NCI-H2227 treated with DMSO at 0.1 percent for 48 hours (cell line): ENCODE results near the gene PCTP.

Source experiments
- DNase-seq: peaks from one replicate; lab custom pipeline; 2025; lab: John Stamatoyannopoulos, UW

Gene PCTP

DNA sequence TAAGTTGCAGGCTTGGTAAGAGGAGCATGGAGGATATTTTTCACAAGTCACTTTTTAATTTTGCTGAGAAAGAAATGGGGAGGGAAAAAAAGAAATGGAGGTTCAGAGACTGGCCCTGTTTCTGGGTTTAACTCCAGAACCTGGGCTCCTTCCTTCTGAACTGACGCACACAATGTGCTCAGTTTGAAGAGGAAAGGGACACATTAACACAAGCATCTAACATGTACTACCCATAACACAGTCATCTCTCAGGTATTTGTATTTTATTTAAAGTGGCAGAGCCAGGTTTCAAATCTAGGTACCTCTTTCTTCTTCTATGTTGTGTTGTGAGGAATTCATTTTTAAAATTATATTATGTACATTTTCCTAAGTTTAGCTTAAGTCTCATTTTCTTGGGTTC, 22.9 kb upstream of the PCTP start:
- DNase-seq, result no peak

GRCh38 chr17:55728361-55728760, 22.5 kb upstream of the PCTP start:
- no peak for DNase-seq

GRCh38 chr17:55728833-55729232, 22.0 kb upstream of the PCTP start:
- DNase-seq, result no peak

- no peak for DNase-seq
These were observed 21.4 kb upstream of the PCTP start for GRCh38 chr17:55729484-55729883.

- no peak for DNase-seq
These were observed 20.5 kb upstream of the PCTP start for GRCh38 chr17:55730380-55730779.

DNA sequence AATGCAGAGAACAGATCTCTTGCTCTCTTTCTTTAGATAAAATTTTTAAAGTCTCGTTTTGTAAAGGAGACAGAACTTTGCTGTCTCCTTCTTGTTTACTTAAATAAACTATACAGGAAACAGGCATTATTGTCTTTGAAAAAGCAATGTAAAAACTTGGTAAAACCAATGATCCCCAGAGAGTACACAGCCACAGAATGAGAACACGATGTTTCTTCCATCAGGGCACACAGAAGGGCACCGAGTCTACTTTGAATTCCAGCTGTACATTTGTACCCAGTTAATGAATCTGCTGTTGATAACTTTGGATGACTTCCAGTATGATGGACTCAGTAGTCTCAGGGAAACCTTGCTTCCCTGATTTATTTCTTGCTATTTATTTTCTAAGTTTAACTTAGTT, 20.0 kb upstream of the PCTP start:
- DNase-seq, result no peak

- no peak for DNase-seq
These were observed 19.1 kb upstream of the PCTP start for GRCh38 chr17:55731586-55732250.

DNA sequence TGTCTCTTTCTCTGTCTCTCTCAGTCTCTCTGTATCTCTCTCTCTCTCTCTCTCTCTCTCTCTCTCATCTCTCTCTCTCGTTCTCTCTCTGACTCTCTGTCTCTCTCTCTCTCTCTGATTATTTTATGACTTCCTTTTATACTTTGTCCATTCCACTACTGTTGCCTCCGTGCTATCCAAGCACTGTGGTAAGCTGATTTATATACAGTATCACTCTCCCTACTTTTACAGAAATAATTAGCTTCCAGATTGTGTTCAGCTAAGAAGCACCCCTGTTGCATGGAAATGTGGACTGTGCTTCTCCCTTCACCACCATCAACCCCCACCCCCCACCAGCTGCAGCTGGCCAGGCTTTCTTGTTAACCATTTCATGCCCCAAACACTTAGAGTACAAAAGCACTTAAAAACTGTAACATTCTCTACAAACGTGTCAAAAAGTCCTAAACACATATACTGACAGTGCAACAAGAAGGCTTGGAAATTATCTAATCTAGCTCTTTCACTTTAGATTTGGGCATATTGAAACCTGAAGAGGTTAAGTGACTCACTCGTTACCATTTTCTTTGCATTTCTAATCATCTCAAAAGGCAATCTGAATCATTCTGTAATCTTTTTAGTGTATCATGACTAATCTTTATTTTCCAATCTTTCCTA, 16.6 kb upstream of the PCTP start:
- DNase-seq, result no peak

DNA sequence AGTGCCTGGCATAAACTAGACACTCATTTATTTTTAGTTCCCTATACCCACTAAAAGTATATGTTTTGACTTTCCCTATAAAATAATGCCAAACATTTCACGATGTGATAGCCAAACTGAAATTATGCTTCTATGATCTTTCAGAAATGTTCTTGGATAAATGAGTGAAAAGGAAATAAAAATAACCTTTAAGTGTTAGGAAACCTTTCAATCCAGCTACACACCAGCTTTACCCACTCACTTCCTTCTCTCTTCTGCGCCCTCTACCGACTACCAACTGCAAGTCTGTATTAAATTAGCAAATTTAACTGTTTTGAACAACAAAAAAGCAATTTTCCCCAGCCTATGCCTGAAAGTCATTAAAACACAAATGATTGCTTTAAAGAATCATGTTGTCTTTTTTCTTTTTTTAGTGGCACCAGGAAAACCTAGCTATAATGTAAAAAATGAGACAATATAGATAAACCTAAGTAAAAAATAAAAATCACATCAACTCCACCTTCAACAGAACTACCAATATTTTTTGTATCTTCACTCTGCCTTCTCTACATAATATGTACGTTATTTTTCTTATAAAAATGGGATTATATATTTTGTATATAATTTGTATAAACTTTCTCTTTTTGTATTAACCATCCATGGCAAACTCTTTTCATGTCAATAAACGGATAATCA, 15.0 kb upstream of the PCTP start:
- no peak for DNase-seq

GRCh38 chr17:55737976-55738501, 12.8 kb upstream of the PCTP start:
- no peak for DNase-seq

DNA sequence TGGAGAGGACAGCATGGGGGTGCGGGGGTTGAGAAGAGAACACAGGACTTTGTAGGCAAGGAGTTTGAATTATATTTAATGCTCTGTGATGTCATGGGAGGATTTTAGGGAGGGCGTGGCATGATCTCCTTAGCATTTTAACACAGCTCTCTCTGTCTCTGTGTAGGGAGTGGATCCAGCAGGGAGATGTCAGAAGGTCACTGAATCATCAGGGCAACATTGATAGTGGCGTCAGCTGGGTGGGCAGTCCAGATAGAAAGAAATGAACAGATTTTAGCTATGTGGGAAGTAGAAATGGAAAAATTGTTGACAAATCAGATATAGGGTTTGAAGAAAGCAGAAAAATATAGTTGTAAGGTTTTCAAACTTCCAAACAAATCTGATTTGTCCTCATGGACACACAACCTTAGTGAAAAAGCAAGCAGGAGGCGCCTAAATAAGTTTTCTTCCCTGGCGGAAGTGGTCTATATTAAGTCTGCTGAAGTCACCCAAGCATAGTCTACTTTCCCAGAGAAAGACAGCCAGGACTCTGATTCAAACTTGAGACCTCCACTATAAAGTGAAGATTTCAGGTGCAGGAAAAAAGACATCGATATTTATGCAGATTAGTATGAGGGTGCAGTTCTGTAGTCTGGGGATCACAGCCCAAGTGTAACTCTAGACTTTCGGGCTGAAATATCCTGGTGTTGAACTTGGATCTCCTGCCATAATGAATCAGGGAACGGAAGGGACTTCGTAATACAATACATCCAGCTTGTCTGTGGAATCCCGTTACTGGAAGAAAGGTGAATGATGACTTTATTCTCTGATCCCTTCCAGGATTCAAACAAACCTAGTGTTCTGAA, 10.1 kb upstream of the PCTP start:
- no peak for DNase-seq

GRCh38 chr17:55741356-55741700, 9.5 kb upstream of the PCTP start:
- DNase-seq, result no peak

- DNase-seq, result no peak
These were observed 8.4 kb upstream of the PCTP start for GRCh38 chr17:55742272-55743102.

- no peak for DNase-seq
These were observed 7.7 kb upstream of the PCTP start for GRCh38 chr17:55743103-55743679.

DNA sequence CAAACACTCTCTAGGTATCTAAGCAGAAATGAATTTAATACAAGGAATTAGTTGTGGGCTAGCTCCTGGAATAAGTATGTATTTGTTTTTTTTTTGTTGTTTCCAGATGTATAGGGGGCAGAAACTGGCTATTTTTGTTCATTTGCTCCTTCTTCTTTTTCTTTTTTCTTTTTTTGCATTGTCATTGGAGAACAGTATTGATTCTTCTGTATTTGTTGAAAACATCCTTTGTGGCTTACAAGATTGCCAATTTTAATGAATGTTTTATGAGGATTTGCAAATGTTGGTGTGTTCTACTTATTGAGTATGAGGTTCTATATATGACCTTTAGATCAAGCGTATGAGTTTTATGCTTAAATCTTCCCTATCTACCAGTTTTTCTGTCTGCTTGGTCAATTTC, 5.6 kb upstream of the PCTP start:
- no peak for DNase-seq

- no peak for DNase-seq
These were observed 4.4 kb upstream of the PCTP start for GRCh38 chr17:55746466-55746865.

DNA sequence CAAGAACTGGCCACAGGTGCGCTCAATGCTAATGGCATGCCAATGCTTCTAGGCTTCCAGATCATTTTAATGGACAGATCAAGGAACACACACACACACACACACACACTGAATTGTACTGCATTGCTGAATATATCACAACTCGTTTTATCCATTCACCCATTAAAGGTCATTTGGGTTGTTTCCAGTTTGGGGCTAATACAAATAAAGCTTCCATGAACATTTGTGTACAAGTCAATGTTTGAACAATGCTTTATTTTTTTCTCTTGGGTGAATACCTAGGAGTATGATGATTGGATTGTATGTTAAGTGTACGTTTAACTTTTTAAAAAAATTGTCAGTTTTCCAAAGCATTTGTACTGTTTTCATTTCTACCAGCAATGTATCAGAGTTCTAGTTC, 3.6 kb upstream of the PCTP start:
- DNase-seq, result no peak

- DNase-seq, result no peak
These were observed 2.0 kb upstream of the PCTP start for GRCh38 chr17:55748841-55749240.

DNA sequence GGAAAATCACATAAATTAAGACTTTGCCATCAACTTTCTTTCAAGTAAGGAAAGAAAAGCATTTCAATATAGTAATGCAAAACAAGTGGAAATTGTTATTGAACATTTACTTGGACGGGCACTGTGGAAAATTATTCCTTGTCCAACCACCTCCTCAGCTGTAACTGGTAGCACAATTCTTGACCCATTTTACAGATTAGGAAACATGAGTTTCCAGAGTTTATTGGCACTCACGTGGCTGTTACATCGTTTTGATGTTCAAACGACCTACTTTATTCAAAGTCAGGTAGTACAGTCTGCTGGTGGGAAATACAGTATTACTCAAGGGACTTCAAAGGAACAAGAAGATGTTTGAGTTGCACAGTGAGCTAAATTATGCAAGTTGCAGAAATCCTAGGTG, 866 bp upstream of the PCTP start:
- no peak for DNase-seq

- DNase-seq, result no peak
These were observed 934 bp downstream of the PCTP start for GRCh38 chr17:55751720-55752250.

GRCh38 chr17:55756689-55757088, 5.8 kb downstream of the PCTP start:
- DNase-seq, result no peak
